Activated CD4-positive, alpha-beta T cell treated with anti-CD3 and anti-CD28 coated beads, Interleukin-2, amount 50 U/mL, for 16 hours (primary cell): ENCODE measurements around the gene CACNB2.

ENCODE experiments used
- DNase-seq: peaks from one replicate; pipeline ENCODE4 v3.0.0-alpha.2; 2020

Gene CACNB2

GRCh38 chr10:18303851-18304801 is 163.9 kb downstream of the CACNB2 start:
- no peak for DNase-seq

GRCh38 chr10:18306031-18306430 is 165.8 kb downstream of the CACNB2 start:
- no peak for DNase-seq

GRCh38 chr10:18308600-18308999 is 168.4 kb downstream of the CACNB2 start:
- no peak for DNase-seq

GRCh38 chr10:18310761-18311160 is 170.5 kb downstream of the CACNB2 start:
- DNase-seq = no peak

GRCh38 chr10:18312374-18313139 is 172.3 kb downstream of the CACNB2 start:
- peak; percentile 8 for DNase-seq

- DNase-seq = no peak
These were observed 172.9 kb downstream of the CACNB2 start for GRCh38 chr10:18313140-18313530.

- DNase-seq = no peak
These were observed 173.4 kb downstream of the CACNB2 start for GRCh38 chr10:18313626-18314025.

GRCh38 chr10:18319628-18320027 is 179.4 kb downstream of the CACNB2 start:
- no peak for DNase-seq

- DNase-seq = no peak
These were observed 181.1 kb downstream of the CACNB2 start for GRCh38 chr10:18321371-18321770.

GRCh38 chr10:18323916-18324315 is 183.7 kb downstream of the CACNB2 start:
- no peak for DNase-seq

- DNase-seq = no peak
These were observed 185.2 kb downstream of the CACNB2 start for GRCh38 chr10:18325410-18325809.

- DNase-seq = no peak
These were observed 185.8 kb downstream of the CACNB2 start for GRCh38 chr10:18325889-18326531.

GRCh38 chr10:18328941-18329340 is 188.7 kb downstream of the CACNB2 start:
- no peak for DNase-seq

- DNase-seq = no peak
These were observed 191.8 kb downstream of the CACNB2 start for GRCh38 chr10:18332048-18332447.

- no peak for DNase-seq
These were observed 192.3 kb downstream of the CACNB2 start for GRCh38 chr10:18332484-18332883.

- DNase-seq = no peak
These were observed 193.4 kb downstream of the CACNB2 start for GRCh38 chr10:18333621-18334020.

GRCh38 chr10:18334116-18334867 is 194.1 kb downstream of the CACNB2 start:
- no peak for DNase-seq

- no peak for DNase-seq
These were observed 200.3 kb downstream of the CACNB2 start for GRCh38 chr10:18340496-18341051.

GRCh38 chr10:18341055-18341454 is 200.8 kb downstream of the CACNB2 start:
- no peak for DNase-seq

GRCh38 chr10:18343573-18343972 is 203.3 kb downstream of the CACNB2 start:
- DNase-seq = no peak

- no peak for DNase-seq
These were observed 205.1 kb downstream of the CACNB2 start for GRCh38 chr10:18345308-18345707.

- DNase-seq = no peak
These were observed 210.1 kb downstream of the CACNB2 start for GRCh38 chr10:18350340-18350739.
